GM12872 (cell line): ENCODE data around the gene PKHD1.

Source experiments
- CTCF ChIP-seq: IDR thresholded peaks from 3 replicates; pipeline ENCODE4 v1.5.1; 2011; ENCODE audit warnings: low read depth, mild to moderate bottlenecking, low read length, moderate library complexity; ENCODE audit not compliant: insufficient read depth

PKHD1 gene

DNA sequence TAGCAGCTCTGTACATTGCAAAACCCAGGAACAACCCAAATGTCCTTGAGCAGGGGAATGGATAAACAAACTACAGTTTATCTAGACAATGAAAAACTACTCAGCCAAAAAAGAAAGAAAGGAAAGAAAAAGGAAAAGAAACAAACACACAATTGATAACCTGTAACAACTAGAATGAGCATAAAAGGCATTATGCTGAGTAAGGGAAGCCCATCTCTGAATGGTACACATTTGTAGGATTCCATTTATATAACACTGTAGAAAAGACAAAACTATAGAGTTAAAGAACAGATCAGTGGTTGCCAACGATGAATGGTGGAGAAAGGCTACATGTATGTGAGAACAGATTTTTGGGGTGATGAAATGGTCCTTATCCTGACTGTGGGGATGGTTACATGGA is 454.0 kb downstream of the PKHD1 start:
- no peak for TF ChIP-seq CTCF

DNA sequence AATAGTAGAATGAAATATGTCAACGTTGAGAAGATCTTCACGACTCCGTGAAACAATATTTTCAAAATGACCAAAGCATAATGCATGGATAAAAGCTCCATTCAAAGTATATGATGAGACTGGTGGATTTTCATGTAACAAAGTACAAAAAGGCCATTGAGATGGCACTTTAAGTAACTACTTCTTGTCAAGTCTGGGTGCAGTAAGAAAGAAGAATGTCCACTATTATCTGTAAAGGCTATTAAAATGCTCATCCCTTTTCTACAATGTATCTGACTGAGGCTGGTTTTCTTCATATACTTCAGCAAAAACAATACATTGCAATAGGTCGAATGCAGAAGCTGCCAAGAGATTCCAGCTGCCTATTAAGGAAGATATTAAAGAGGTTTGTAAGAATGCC is 457.4 kb downstream of the PKHD1 start:
- TF ChIP-seq CTCF: no peak

GRCh38 chr6:51626391-51626790 is 461.0 kb downstream of the PKHD1 start:
- no peak for TF ChIP-seq CTCF

GRCh38 chr6:51625566-51625965 is 461.8 kb downstream of the PKHD1 start:
- TF ChIP-seq CTCF: no peak

- no peak for TF ChIP-seq CTCF
Measured at GRCh38 chr6:51620971-51621370, 466.4 kb downstream of the PKHD1 start.

DNA sequence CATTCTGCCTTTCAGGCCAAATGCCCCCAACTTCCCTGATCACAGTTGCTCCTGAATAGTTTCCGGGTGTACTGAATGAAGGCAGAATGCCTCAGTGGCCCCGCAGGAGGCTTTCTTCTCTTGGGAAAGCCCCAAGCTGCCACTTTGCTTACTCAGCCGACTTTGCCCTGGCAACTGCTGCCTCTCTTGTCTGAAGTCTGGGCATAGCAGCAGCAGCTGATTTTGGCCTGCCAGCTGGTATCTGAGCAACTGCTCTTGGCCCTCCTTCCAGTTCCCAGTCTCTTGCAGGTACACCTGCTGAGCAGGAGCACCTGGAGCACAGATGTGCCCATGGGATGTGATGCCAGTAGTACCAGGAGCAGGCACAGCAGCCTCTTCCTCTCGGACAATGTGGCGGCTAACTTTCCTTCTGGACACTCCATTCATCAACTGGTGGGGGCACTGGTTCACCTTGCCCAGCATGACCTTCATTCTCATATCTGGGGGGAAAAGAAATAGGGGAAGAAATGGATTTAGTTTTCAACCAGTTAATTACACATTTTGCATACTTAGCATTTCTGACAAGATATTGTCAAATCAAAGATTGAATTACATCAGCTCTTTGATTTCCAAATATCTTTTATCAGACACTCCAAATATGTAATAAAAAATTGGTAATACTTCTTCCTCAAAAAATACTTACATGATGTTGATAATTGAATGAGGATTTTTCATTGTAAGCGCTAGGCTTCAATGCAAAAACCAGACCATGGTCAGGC is 468.2 kb downstream of the PKHD1 start:
- no peak for TF ChIP-seq CTCF

DNA sequence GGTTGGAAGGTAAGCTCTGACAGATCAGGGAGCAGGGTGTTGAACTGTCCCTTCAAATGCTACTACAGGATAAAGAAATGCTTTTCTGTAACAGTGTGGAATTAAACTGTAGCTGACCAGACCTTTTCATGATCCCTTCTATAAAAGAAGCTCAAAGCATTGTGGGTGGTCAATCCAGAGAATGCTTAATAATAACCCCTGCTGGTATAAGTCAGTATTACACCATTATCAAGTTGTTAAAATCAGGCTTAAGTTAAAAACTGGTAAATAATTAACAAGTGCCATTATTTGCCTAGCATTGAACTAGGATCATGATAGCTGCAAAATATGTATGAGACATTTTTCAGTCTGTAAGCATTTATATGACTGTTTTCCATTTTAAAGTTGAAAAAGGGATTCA is 468.9 kb downstream of the PKHD1 start:
- TF ChIP-seq CTCF: peak; percentile 26; the same call in 1 of the 3 replicates

- no peak for TF ChIP-seq CTCF
Measured at GRCh38 chr6:51617751-51618150, 469.7 kb downstream of the PKHD1 start.
